K562 (cell line): ENCODE results near the gene KIAA0825.

Experiments
- GABPA ChIP-seq: fragments of 200-800 bp; sonication (Bioruptor generic); conservative IDR thresholded peaks from 2 replicates; pipeline ENCODE4 v1.6.1; 2016; ENCODE audit warnings: low read depth, missing genetic modification characterization, missing compliant biosample characterization
- HMGXB4 ChIP-seq: sonication (generic); formaldehyde crosslinking; IDR thresholded peaks from 2 replicates; pipeline ENCODE4 v1.8.1; 2023; ENCODE audit warnings: mild to moderate bottlenecking, missing genetic modification reagents
- MXI1 ChIP-seq: IDR thresholded peaks from 2 replicates; pipeline ENCODE4 v1.6.1; 2011; ENCODE audit warnings: low read depth, mild to moderate bottlenecking, improper control_type of control experiment, low read length
- PCBP1 ChIP-seq: fragments of 200-400 bp; formaldehyde crosslinking; IDR thresholded peaks from 2 replicates; pipeline ENCODE4 v1.6.1; 2018; ENCODE audit warnings: mild to moderate bottlenecking, low read depth, low read length; ENCODE audit not compliant: poor library complexity, severe bottlenecking
- POLR2AphosphoS2 ChIP-seq: IDR thresholded peaks from 2 replicates; pipeline ENCODE4 v1.6.1; 2012; ENCODE audit warnings: low read length, improper control_type of control experiment
- POLR2AphosphoS5 ChIP-seq: IDR thresholded peaks from 2 replicates; pipeline ENCODE4 v1.6.1; 2011; ENCODE audit warnings: mild to moderate bottlenecking, low read depth, low read length, moderate library complexity; ENCODE audit not compliant: control insufficient read depth, insufficient read depth
- TAL1 ChIP-seq: fragments of 450-650 bp; IDR thresholded peaks from 2 replicates; pipeline ENCODE4 v1.6.1; 2016; ENCODE audit warnings: mild to moderate bottlenecking
- USF2 ChIP-seq: sonication (generic); formaldehyde crosslinking; IDR thresholded peaks from 2 replicates; pipeline ENCODE4 v1.5.0; 2020; ENCODE audit warnings: missing genetic modification reagents
- TF ChIP-seq, protein P1 (sequence below): fragments of 450-650 bp; IDR thresholded peaks from 2 replicates; pipeline ENCODE4 v1.6.1; 2016; ENCODE audit warnings: missing biosample characterization, missing genetic modification characterization

DNA sequence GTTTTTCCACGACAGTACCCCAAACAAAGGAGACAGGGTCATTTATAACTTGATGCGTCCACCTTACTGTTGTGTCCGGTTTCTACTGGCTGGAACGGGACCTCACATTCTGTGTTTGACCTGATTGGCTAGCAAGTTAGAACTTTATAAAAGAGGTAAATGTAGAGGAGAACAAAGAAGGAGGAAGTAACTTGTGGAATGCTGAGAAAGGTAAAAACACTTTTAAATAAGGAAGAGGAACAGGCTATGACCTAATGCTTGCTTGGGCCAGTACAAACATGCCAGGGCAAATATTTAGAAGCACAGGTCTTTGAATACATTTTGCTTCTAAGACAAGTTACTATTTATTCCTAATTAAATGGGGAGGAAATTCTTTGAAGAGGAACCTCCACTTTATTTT lies 251.6 kb downstream of the KIAA0825 start:
- TF ChIP-seq PCBP1: no peak
- no peak for TF ChIP-seq POLR2AphosphoS2
- no peak for TF ChIP-seq HMGXB4 (CRISPR knock-in tag)
- TF ChIP-seq POLR2AphosphoS5: no peak
- TF ChIP-seq, protein P1, sequence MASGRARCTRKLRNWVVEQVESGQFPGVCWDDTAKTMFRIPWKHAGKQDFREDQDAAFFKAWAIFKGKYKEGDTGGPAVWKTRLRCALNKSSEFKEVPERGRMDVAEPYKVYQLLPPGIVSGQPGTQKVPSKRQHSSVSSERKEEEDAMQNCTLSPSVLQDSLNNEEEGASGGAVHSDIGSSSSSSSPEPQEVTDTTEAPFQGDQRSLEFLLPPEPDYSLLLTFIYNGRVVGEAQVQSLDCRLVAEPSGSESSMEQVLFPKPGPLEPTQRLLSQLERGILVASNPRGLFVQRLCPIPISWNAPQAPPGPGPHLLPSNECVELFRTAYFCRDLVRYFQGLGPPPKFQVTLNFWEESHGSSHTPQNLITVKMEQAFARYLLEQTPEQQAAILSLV (tag): no peak
- no peak for TF ChIP-seq MXI1
- TF ChIP-seq USF2 (CRISPR knock-in tag): no peak
- no peak for TF ChIP-seq GABPA (tag)
- no peak for TF ChIP-seq TAL1
